Measurements from ENCODE around the gene MCRIP1. TPM values are rescaled to one million over a fixed set of nuclear protein-coding genes. Genes with fewer than 3 reads are reported as not detected.

MCRIP1 gene
- total RNA-seq, 1 donor from 2014 or later: 106 TPM

DNA sequence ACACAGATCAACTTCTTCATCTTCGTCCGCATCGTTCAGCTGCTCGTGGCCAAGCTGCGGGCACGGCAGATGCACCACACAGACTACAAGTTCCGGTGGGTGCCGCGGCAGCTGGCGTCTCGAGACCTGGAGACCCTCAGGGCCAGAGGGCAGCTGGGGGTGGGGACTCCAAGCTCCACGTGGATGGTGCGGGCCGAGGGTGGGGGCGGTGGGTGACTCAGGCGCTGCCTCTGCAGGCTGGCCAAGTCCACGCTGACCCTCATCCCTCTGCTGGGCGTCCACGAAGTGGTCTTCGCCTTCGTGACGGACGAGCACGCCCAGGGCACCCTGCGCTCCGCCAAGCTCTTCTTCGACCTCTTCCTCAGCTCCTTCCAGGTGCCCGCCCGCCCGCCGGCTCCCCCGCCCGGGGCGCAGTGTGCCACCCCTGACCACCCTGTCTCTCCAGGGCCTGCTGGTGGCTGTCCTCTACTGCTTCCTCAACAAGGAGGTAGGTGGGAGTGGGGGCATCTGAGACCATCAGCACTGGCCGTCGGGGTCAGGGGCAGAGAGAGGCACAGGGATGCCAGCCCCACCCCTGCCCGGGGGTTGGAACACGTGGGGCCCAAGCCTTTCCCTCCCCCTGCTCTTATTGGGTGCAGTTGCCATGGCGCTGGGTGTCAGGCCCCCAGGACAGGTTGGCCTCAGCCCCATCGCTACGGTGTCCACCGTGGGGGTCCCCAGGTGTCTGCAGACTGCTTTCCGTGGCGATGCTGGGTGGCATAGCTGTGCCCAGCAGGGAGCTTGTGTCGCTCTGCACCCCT is 20.3 kb downstream of the MCRIP1 start:
- Histone ChIP-seq H3K9me3 (ENCODE audit: insufficient read depth, low read depth, low read length) (peaks cover 2% of the 10 kb centered on the region), H2AFZ (ENCODE audit: low read depth, low read length) (no peak overlapping the region), H3K4me3 (ENCODE audit: insufficient read depth, low read depth, low read length) (no peak overlapping the region), H3K4me2 (ENCODE audit: low read length) (no peak overlapping the region), H3K27me3 (ENCODE audit: insufficient read depth, low read length) (peaks cover 3% of the 10 kb centered on the region), H3K79me2 (ENCODE audit: insufficient read depth, low read length) (no peaks in the 10 kb centered on the region), H3K27ac (ENCODE audit: low read depth, low read length) (no peak overlapping the region), H3K9ac (ENCODE audit: low read length) (no peak overlapping the region), H4K20me1 (ENCODE audit: insufficient read depth, low read length) (no peaks in the 10 kb centered on the region), H3K4me1 (ENCODE audit: insufficient read depth, low read length) (no peaks in the 10 kb centered on the region), H3K36me3 (ENCODE audit: insufficient read depth, low read length) (no peaks in the 10 kb centered on the region)
- Mint-ChIP-seq H3K4me3 (ENCODE audit: unreplicated experiment) (no peak overlapping the region), H3K27ac (ENCODE audit: unreplicated experiment) (no peak overlapping the region), H3K27me3 (ENCODE audit: low read depth, unreplicated experiment) (peaks cover 23% of the 10 kb centered on the region), H3K4me1 (ENCODE audit: low read depth, unreplicated experiment) (peaks cover 3% of the 10 kb centered on the region), H3K9me3 (ENCODE audit: unreplicated experiment) (peaks cover 6% of the 10 kb centered on the region), H3K36me3 (ENCODE audit: low read depth, unreplicated experiment) (no peaks in the 10 kb centered on the region)
- no peak for TF ChIP-seq EZH2 (IDR thresholded peaks at IDR 0.05; ENCODE audit: insufficient read depth, low read length)
- TF ChIP-seq, protein P1, sequence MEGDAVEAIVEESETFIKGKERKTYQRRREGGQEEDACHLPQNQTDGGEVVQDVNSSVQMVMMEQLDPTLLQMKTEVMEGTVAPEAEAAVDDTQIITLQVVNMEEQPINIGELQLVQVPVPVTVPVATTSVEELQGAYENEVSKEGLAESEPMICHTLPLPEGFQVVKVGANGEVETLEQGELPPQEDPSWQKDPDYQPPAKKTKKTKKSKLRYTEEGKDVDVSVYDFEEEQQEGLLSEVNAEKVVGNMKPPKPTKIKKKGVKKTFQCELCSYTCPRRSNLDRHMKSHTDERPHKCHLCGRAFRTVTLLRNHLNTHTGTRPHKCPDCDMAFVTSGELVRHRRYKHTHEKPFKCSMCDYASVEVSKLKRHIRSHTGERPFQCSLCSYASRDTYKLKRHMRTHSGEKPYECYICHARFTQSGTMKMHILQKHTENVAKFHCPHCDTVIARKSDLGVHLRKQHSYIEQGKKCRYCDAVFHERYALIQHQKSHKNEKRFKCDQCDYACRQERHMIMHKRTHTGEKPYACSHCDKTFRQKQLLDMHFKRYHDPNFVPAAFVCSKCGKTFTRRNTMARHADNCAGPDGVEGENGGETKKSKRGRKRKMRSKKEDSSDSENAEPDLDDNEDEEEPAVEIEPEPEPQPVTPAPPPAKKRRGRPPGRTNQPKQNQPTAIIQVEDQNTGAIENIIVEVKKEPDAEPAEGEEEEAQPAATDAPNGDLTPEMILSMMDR (IDR thresholded peaks at IDR 0.05; ENCODE audit: insufficient read depth, low read depth, low read length): no peak
- DNase-seq (ENCODE audit: low read depth) (no peak), FAIRE-seq (no peak)

DNA sequence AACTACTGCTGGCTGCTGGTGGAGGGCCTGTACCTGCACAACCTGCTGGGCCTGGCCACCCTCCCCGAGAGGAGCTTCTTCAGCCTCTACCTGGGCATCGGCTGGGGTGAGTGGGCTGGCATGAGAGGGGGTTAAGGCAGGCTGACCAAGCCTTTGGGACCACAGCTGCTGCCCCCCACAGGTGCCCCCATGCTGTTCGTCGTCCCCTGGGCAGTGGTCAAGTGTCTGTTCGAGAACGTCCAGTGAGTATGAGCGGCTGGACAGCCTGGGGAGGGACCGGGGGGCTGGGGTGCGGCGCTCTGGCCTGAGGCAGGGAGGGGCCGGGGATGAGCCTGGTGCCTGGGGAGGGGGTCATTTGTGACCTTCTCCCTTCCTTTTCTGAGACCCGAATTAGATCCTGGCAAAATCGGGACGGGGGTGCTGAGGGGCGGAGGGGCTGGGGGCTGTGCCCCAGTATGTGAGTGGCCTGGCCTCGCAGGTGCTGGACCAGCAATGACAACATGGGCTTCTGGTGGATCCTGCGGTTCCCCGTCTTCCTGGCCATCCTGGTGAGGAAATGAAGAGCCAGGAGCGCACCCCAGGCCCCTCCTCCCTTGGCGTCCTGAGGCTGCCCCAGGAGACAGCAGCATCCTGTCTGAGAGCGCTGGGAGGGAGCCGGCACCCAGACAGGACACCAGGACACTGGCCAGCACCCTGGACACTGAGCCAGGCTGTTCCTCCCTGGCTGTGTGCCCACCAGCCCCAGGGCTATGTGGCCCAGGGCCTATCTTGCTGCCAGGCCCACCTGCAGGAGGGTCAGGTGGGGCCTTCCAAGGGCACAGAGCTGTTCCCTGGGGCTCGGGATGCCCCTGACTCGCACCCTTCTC is 21.2 kb downstream of the MCRIP1 start:
- Histone ChIP-seq H3K27ac (ENCODE audit: low read depth, low read length) (no peak overlapping the region), H3K79me2 (ENCODE audit: insufficient read depth, low read length) (no peaks in the 10 kb centered on the region), H3K36me3 (ENCODE audit: insufficient read depth, low read length) (no peaks in the 10 kb centered on the region), H3K4me2 (ENCODE audit: low read length) (no peak overlapping the region), H3K27me3 (ENCODE audit: insufficient read depth, low read length) (peaks cover 8% of the 10 kb centered on the region), H3K9ac (ENCODE audit: low read length) (no peak overlapping the region), H3K9me3 (ENCODE audit: insufficient read depth, low read depth, low read length) (peaks cover 2% of the 10 kb centered on the region), H3K4me1 (ENCODE audit: insufficient read depth, low read length) (no peaks in the 10 kb centered on the region), H3K4me3 (ENCODE audit: insufficient read depth, low read depth, low read length) (no peak overlapping the region), H2AFZ (ENCODE audit: low read depth, low read length) (no peak overlapping the region), H4K20me1 (ENCODE audit: insufficient read depth, low read length) (no peaks in the 10 kb centered on the region)
- H3K9me3 Mint-ChIP-seq (ENCODE audit: unreplicated experiment): peaks cover 6% of the 10 kb centered on the region
- peaks cover 20% of the 10 kb centered on the region for H3K27me3 Mint-ChIP-seq (ENCODE audit: low read depth, unreplicated experiment)
- no peak for TF ChIP-seq EZH2 (IDR thresholded peaks at IDR 0.05; ENCODE audit: insufficient read depth, low read length)
- TF ChIP-seq, protein P1 (IDR thresholded peaks at IDR 0.05; ENCODE audit: insufficient read depth, low read depth, low read length): no peak
- no peak for DNase-seq (ENCODE audit: low read depth)
- H3K27ac Mint-ChIP-seq (ENCODE audit: unreplicated experiment): no peak overlapping the region
- no peak for FAIRE-seq
- H3K36me3 Mint-ChIP-seq (ENCODE audit: low read depth, unreplicated experiment): no peaks in the 10 kb centered on the region
- no peaks in the 10 kb centered on the region for H3K4me1 Mint-ChIP-seq (ENCODE audit: low read depth, unreplicated experiment)
- no peak overlapping the region for H3K4me3 Mint-ChIP-seq (ENCODE audit: unreplicated experiment)

Data from astrocyte (in vitro differentiated cells and primary cell).